ENCODE measurements around the gene PPM1G.
"Not testable (repeated sequence)": the region's sequence is repeated elsewhere in the genome, so short reads cannot be mapped to it uniquely, and the experiment has no call there.

PPM1G gene

DNA sequence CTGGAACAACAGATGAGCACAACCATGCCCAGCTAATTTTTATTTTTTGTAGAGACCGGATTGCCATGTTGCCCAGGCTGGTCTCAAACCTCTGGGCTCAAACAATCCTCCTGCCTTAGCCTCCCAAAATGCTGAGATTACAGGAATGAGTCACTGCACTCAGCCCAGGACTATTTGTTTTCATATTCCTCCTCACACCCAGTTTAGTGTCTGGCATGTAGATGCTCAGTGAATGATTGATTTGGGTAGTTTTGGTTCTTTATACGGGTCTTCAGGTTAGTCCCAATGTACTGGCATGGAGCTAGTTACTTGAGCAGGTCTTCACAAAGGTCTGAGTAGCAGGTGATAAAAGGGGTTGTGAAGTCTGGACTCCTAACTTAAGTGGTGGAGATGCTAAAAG lies 45.5 kb downstream of the PPM1G start:
- in situ Hi-C loops (cut with MboI; ENCODE audit: low pct_unique_long_range_greater_than_20kb, low sequenced_read_pairs, unreplicated experiment) = no loop called here
- TF ChIP-seq, protein P1, sequence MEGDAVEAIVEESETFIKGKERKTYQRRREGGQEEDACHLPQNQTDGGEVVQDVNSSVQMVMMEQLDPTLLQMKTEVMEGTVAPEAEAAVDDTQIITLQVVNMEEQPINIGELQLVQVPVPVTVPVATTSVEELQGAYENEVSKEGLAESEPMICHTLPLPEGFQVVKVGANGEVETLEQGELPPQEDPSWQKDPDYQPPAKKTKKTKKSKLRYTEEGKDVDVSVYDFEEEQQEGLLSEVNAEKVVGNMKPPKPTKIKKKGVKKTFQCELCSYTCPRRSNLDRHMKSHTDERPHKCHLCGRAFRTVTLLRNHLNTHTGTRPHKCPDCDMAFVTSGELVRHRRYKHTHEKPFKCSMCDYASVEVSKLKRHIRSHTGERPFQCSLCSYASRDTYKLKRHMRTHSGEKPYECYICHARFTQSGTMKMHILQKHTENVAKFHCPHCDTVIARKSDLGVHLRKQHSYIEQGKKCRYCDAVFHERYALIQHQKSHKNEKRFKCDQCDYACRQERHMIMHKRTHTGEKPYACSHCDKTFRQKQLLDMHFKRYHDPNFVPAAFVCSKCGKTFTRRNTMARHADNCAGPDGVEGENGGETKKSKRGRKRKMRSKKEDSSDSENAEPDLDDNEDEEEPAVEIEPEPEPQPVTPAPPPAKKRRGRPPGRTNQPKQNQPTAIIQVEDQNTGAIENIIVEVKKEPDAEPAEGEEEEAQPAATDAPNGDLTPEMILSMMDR (IDR thresholded peaks at IDR 0.05; ENCODE audit: extremely low read depth, insufficient read depth, missing control alignments) = no peak

DNA sequence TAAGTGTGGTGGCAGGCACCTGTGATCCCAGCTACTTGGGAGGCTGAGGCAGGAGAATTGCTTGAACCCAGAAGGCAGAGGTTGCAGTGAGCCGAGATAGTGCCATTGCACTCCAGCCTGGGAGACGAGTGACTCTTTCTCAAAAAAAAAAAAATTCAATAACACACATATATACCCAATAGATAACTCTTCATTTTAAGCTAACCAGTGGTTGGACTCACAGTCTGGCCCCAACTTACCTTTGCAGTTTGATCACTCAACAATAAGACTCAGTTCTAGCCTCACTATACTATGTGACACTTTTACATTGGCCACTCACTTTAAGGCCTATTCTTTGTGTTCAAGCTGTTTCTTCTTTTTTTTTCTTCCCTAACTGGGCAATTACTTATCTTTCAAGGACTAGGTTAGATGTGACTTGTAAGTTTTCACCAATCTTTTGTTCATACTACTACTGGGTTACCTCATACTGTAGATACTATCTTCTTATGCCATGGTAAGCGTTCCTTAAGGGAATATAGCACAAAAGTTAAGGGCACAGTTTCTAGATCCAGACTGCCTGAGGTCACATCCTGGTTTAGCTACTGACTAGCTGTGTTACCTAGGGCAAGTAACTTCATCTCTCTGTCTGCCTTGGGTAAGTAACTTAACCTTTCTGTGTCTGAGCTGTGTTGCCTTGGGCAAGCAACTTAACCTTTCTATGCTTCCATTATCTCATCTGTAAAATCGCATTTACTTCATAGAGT lies 46.5 kb downstream of the PPM1G start:
- DNase-seq (ENCODE audit: low spot score) = no peak
- in situ Hi-C loops (cut with MboI; ENCODE audit: low pct_unique_long_range_greater_than_20kb, low sequenced_read_pairs, unreplicated experiment) = no loop called here
- TF ChIP-seq, protein P1 (IDR thresholded peaks at IDR 0.05; ENCODE audit: extremely low read depth, insufficient read depth, missing control alignments) = no peak

More for the DNA sequence above, 45.5 kb downstream of the PPM1G start:
- no peak for DNase-seq (ENCODE audit: low spot score)

DNA sequence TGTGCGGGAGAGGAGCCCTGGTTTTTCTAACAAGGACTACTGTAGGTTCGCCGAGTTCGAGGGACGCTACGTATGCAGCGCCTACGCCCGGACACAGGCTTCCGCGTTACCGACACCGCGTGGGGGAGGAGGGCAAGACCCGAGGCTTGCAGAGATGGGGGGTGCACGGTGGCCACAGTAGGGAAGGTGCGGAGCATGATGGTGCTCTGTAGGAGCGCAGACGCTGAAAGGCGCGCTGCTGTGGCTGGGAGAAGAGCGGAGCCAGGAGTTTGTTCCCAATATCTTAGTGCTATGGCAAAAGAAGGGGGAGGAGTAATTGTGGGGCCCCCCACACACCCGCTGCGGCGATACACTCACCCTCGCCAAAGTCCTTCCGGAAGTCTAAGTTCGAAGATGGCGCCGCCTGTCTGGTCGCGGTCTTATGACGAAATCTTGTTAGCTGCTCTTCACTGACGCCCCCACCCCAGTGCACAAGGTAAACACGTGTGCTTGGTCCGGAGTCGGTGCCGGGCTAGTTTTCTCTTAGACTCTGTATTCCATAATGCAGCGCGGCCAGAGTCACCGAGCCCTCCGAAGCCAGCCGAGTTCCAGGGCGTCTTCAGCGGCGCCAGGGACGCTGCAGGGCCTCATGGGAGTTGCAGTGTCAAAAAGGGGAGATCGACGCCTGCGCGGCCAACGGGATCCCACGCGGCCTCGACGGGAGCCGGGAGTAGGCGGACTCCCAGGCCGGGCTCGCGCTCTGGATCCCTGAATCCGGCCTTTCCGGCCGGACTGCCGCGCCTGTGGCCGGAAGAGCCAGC lies 52.8 kb downstream of the PPM1G start, which contains the start of gene GTF3C2:
Gene GTF3C2, minus strand, starts transcription at position 383 of the 800 bp plus-strand sequence. CDS start 13,210 bp downstream, outside the sequence.
- in situ Hi-C loops (cut with MboI; ENCODE audit: low pct_unique_long_range_greater_than_20kb, low sequenced_read_pairs, unreplicated experiment) = no loop called here
- DNase-seq (ENCODE audit: low spot score) = peak; percentile 91
- TF ChIP-seq, protein P1 (IDR thresholded peaks at IDR 0.05; ENCODE audit: extremely low read depth, insufficient read depth, missing control alignments) = no peak

DNA sequence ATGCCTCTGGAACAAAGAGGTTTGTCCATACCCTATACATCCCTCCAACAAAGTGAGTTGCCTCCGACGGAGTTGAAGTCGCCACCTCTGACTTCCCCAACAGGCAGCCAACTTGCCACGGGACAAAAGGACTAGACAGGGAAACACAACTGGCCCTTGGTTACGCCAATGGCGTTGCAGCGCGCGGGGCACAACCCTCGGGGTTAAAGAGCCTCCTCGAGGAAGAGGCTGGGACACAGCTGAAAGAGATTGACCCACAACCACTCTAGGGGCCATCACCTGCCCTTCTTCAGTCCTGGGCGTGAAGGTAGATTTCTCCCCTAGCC lies 53.4 kb downstream of the PPM1G start:
- peak; percentile 68 for DNase-seq (ENCODE audit: low spot score)
- in situ Hi-C loops (cut with MboI; ENCODE audit: low pct_unique_long_range_greater_than_20kb, low sequenced_read_pairs, unreplicated experiment) = no loop called here
- TF ChIP-seq, protein P1 (IDR thresholded peaks at IDR 0.05; ENCODE audit: extremely low read depth, insufficient read depth, missing control alignments) = no peak

DNA sequence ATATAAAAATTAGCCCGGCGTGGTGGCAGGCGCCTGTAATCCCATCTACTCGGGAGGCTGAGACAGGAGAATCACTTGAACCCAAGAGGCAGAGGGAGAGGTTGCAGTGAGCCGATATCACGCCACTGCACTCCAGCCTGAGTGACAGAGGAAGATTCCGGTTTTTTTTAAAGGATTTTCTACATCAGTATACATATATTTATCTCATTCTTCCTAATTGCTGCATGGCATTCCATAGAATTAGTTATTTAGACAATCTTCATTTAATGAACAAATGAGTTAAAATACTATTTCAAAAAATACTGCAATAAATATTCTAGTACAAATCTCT lies 54.8 kb downstream of the PPM1G start:
- TF ChIP-seq, protein P1 (IDR thresholded peaks at IDR 0.05; ENCODE audit: extremely low read depth, insufficient read depth, missing control alignments) = no peak
- no peak for DNase-seq (ENCODE audit: low spot score)
- in situ Hi-C loops (cut with MboI; ENCODE audit: low pct_unique_long_range_greater_than_20kb, low sequenced_read_pairs, unreplicated experiment) = no loop called here

DNA sequence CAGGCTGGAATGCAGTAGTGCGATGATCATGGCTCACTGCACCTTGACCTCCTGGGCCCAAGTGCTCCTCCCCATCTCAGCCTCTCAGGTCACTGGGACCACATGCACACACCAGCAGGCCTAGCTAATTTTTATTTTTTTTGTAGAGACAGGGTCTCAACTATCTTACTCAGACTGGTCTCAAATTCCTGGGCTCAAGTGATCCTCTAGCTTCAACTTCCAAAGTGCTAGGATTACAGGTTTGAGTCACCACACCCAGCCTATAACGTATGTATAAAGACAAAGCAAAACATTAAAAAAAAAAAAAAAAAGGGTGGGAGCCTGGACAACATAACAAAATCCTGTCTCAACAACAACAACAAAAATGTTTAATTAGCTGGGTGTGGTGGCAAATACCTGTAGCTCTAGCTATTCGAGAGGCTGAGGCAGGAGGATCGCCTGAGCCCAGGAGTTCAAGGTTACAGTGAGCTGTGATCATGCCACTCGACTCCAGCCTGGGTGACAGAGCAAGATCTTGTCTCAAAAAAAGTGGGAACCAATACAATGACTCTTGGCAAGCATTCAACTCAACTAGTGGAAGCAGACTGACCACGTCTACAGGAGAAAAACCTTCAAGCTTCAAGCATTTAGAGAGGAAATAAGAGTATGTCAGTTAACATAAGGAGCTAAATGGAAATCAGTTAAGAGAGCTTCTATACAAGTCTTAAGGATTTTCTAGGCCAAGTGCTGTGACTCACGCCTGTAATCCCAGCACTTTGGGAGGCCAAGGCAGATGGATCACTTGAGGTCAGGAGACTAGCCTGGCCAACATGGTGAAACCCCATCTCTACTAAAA lies 55.4 kb downstream of the PPM1G start:
- in situ Hi-C loops (cut with MboI; ENCODE audit: low pct_unique_long_range_greater_than_20kb, low sequenced_read_pairs, unreplicated experiment) = no loop called here
- no peak for DNase-seq (ENCODE audit: low spot score)
- TF ChIP-seq, protein P1 (IDR thresholded peaks at IDR 0.05; ENCODE audit: extremely low read depth, insufficient read depth, missing control alignments) = no peak

DNA sequence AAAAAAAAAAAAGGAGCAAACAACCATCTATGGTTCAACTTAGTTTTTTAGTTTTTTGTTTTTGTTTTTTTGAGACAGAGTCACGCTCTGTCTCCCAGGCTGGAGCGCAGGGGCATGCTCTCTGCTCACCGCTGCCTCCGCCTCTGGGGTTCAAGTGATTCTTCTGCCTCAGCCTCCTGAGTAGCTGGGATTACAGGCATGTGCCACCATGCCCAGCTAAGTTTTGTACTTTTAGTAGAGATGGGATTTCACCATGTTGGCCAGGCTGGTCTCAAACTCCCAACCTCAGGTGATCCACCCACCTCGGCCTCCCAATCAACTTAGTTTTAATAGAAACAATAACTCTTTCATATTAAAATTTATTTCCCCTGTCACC lies 56.0 kb downstream of the PPM1G start:
- in situ Hi-C loops (cut with MboI; ENCODE audit: low pct_unique_long_range_greater_than_20kb, low sequenced_read_pairs, unreplicated experiment); DNase-seq (ENCODE audit: low spot score): not testable (repeated sequence)

Measured in GM13977 (cell line).